Stimulated activated CD4-positive, alpha-beta T cell treated with anti-CD3 and anti-CD28 coated beads, Interleukin-12 subunit alpha, Interleukin-12 subunit beta, amount 100 ng/mL, for 24 hours (primary cell): Measurements from ENCODE around the gene SLC25A53.
"Not testable (repeated sequence)": the region's sequence is repeated elsewhere in the genome, so short reads cannot be mapped to it uniquely, and the experiment has no call there.

Source experiments
- DNase-seq, 2 experiments: peaks; one replicate each; pipeline ENCODE4 v3.0.0-alpha.2; 2020; ENCODE audit warnings: low read depth in 2 of 2

Gene SLC25A53

DNA sequence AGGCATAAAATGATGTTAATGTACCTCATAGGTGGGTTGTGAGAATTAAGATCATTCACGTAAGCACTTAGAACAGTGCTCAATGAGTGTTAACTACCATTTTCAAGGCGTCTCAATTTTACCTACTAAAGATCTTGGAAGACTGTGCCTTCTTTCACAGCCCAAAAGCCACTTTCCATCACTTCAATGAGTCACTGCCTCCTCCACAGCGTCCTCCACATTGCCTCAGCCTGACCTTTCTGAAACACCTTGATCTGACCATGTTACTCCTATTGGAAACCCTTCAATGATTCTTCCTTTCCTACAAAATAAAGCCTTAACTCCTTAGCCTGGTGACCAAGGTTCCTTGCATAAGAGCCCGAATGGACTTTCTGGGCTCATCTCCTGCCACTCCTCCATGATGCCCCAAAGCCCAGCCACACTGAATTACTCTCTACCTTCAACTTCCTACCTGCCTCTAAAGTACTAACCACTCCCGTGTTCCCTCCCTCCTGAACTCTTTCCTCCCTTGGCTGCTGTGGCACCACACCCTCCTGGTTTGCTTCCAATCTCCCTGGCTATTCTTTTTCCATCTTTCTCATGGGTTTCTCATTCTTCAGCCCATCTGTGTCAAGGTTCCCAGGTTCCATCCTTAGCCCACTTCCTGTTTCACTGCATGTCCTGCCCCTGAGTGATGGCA, 22.1 kb downstream of the SLC25A53 start:
- DNase-seq, result no peak

DNA sequence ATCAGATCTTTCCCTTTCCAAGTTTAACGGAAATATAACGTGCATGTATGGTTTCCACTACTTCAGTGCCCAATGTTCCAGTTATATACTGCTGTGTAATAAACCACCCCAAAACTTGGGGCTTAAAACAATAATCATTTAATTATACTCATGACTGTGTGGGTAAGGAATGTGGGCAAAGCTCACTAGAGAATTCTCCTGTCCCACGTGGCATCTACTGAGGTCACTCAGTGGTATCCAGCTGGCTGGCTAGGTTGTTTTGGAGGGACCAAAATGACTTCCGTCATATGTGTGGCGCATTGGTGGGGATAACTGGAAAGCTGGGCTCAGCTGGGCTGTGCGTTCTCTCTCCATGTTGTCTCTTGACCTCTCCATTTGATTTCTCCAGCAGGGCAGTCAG, 26.0 kb downstream of the SLC25A53 start:
- no peak for DNase-seq

DNA sequence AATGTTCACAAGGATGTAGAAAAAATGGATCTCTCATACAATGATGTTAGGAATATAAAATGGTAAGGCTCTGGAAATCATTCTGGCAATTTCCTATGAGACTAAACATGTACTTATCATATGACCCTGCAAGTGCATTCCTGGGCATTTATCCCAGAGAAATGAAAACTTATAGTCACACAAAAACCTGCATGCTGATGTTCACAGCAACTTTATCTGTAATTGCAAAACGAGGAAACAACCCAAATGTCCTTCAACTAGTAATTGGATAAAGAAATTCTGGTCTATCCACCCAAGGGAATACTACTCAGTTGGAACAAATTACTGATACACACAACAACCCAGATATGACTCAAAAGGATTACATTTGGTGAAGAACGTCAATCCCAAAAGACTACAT, 30.0 kb downstream of the SLC25A53 start:
- DNase-seq, result no peak

DNA sequence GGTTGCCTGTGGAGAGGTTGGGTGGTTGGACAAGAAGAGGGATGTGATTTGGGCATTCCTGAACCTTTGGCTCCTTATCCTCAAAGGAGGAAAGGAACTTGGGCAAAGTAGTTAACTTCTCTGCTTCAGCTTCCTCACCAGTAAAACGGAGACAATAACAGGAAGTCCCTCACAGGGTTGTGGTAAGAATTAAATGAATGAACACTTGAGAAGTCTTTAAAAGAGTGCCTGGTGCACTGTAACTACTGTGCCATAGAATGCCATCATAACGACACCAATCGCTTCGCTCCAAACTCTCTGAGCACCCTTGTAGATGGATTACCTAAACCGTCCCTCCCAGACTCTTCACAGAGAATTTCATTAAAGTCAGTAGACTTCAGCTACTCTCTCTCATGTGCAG, 34.0 kb downstream of the SLC25A53 start:
- DNase-seq, result no peak

DNA sequence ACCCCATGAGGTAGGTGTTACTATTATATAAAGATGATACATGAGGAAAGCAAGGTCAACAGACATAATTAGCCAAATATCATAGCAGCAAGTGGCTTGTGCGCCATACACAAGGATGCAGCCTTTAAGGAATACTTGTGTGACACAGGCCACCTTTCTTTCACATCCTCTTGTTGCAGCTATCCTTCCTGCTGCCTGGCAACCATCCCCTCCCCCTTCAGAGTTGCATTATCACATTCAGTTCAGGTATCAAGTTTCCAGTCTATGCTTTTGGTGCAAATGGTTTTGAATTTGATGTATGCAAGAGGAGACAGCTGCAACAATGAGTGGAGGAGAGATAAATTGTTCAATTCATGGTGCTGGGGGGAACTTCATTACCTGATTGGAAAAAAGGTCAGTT, 38.0 kb downstream of the SLC25A53 start:
- no peak for DNase-seq

DNA sequence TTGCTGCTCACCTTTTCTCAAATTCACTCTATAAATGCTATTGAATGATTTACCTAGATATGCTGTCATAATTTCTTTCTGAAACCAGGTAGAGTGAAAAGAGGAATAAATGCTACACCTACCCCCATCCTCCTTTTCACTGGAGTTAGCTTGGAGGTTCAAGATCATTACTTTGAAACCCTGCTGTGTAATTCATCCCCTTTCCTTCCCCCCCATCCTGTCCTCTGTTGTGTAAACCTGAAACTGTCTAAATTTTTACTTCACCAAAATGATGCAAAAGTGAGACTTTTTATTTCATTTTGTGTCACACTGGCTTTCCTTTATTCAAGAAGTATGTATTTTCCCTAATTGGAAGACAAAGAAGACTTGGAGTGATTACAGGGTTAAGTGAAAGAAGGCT, 39.0 kb downstream of the SLC25A53 start:
- DNase-seq, result no peak

DNA sequence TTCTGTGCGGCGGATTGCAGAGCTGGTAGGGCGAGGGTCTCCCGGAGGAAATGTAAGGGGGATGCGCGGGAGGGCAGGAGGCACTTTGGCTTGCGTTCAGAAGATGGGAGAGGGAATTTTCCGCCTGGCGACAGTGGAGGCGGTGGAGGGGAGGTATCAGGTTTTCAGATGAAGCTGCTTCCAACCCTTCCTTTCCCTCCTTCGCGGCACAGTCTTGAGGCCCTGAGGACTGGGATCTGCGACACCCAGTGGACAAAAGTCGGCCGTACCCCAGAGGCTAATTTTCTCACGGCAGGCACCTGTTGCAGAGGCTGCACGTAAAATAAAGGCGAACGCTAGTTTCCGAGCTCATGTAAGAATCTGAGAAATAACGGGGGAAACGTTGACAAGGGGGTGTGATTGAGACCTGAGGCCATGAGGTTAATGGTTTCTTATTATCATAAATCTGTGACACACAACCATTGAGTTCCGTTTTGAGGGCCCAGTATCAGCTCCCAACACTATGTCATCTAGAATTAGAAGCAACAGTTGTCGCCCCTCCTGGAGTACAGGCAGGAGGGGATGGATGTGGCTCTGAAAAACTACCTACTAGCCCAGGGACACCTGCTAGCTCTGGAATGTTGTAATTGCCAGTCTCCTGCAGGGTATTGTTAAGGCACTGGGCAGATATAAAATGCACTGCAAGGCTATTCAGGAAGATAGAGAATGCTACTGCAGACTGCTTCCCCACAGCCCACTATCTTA, 43.4 kb downstream of the SLC25A53 start:
- peak; percentile 9 to 33 for DNase-seq

DNA sequence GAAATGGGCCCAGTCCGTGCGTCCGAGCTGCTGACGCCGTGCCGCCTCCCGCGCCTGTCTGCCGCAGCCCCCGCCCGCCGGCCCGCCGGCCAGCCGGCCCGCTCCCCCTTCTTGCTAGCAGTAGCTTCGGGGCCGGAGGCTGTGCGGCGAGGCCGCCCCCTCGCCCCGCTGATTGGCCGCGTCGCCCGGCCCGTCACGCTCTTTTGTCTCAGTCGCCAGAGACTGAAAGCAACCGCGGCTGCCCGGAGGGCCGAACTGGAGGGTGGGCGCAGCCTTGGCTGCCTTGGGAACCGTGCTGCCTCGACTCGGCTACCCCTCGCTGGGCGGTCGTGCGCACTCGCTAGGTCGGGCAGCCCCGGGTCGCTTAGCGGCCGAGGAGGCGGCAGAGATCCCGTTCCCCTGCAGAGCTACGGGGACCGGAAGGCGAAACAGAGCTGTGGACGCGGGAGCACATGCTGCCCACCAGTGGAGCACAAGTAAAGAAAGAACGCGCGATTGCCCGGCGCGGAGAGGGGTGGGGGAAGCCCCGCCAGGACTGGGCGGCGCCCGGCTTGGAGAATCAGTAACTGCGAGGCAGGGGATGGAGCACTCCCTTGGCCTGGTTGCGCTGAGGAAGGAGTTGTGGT, 44.4 kb downstream of the SLC25A53 start, which contains the start of gene ZCCHC18:
TSS of gene ZCCHC18 (plus strand) at position 198 of the 626 bp plus-strand sequence. CDS start 1,589 bp downstream, outside the sequence.
- peak in 1 of 2 experiments; percentile 28 for DNase-seq

DNA sequence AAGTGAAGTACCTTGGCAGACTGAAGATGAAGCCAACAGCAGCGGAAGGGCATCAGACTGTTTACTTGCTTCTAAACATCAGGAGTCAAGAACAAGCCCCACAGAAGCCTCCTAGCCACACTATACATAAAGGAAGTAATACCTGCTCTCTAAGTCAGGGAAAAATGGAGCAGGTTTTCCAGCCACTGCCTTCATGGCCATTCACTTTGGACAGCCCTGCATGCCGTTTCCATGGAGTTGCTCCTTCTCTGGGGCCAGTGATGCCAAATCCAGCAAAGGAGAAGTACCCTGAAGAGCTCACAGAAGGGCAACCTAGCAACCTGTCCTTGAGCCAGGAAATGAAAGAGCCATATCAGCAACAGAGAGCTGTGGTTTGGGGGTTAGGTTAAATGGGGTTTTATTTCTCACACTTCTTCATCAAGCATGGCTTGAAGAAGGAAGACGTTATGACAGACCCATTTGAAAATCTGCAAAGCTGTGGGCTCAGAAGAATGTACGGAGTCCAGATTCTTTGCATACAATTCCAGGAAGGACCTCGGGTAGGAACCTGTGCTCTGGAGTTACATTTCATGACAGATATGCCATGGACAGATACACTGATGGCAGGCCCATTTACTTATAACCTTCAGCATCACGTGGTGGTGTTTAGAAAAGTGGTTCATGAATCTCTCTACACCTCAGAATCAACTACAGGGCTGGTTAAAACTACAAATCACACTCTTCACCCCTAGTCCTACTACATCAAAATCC, 46.1 kb downstream of the SLC25A53 start:
- DNase-seq, result not testable (repeated sequence)

DNA sequence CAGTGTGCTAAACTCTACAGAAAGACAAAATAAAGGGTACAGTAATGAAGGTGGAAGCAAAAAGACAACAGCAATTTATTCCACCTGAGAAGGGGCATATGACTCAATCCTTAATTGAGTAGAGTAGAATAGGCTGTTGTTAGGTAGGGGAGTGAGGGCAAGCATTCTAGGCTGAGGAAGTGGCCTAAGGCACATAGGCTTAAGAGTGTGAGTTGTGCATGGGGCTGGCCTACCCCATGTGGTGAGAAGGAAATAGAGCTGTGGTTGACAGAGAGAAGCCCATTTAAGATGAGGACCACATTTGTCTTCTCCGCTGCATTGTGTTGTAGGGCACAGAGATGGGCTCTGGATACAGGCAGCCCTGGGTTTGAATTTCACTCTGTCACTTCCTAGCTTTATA, 47.9 kb downstream of the SLC25A53 start:
- DNase-seq, result no peak

DNA sequence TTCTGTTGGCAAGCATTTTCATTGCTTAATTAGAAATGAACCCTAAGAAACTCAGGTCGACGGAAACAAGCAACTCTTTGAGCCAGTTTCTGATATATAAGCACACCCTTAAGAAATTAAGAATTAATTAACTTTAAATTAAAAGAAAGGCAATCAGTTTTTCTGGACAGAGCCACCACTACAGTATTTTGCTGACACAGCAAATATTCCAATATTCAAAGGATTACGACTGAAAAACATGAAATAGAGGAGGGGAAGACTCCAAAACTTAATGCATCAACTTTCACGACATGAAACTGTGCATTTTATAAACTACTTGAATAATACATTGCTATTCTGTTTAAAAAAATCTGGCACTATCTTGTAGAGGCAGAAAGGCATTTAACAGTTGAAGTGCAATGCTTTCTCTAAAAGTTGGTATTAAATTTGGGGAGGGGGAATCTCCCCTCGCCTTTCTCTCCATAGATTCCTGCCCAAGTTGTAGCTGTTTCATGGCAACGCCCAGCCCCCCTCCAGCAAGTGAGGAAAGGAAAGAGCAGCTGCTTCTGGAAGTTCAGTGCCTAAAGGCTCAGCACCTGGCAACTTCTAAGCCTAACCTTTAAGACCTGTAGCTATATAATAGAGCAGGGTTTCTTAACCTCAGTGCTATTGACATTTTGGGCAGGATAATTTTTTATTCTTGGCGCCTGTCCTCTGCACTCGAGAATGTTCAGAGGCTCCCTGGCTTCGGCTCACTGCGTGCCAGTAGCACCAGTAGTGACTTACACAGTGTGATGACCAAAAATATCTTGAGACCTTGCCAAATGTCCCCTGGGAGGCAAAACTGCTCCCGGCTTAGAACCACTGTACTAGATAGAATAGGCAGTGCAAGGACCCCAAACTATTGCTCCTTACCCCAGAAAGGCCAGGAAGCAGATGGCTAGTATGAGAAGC, 51.2 kb downstream of the SLC25A53 start:
- no peak for DNase-seq

DNA sequence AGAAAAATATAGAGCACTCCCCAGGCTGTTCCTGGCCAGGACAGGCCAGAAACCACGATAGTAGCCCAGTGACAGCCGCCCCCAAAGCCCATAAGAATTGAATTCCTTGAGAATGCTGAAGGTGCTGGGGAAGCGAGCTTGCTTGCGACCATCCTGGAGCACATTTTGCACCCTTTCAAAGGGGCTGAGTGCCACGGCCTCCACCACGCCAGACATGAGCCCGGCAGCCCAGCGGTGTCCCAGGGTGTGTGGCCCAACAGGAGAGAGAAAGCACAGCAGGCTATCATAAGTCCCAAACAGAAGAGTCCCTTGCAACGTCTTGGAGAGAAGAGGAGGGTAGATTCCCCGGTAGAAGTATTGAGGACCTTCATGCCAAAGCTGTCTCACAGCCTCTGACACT, 52.1 kb downstream of the SLC25A53 start:
- no peak for DNase-seq

DNA sequence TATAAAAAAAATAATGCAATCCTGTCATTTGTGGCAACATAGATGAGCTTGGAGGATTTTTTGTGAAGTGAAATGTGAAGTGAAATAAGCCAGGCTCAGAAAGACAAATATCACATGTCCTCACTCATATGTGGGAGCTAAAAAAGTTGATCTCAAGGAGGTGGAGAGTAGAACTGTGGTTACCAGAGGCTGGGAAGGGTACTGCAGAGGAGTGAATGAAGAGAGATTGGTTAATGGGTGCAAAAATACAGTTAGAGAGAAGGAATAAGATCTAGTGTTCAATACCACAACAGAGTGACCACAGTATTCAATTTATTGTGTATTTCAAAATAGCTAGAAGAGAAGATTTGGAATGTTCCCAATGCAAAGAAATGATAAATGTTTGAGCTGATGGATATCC, 57.9 kb downstream of the SLC25A53 start:
- DNase-seq, result no peak

DNA sequence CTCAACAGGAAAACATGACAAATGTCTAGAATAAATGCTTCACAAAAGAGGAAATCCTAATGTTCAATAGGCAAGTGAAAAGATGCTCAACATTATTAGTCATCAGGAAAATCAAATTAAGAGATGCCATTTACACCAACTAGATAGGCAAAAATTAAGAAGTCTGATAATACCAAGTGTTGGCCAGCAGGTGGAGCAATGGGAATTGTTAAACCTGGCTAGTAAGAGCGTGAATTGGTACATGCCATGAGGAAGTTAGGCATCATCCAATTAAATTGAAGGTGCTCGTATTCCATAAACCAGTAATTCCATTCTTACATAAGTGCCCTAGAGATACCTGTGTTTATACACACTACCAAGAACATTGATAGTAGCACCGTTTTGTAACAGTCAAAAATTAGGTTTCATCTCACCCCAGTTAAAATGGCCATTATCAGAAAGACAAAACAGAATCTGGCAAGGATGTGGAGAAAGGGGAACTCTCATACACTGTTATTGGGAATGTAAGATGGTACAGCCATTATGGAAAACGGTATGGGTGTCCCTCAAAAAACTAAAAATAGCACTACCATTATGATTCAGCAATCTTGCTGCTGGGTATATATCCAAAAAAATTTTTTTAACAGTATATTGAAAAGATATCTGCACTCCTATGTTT, 58.5 kb downstream of the SLC25A53 start:
- DNase-seq, result peak in 1 of 2 experiments; percentile 14

DNA sequence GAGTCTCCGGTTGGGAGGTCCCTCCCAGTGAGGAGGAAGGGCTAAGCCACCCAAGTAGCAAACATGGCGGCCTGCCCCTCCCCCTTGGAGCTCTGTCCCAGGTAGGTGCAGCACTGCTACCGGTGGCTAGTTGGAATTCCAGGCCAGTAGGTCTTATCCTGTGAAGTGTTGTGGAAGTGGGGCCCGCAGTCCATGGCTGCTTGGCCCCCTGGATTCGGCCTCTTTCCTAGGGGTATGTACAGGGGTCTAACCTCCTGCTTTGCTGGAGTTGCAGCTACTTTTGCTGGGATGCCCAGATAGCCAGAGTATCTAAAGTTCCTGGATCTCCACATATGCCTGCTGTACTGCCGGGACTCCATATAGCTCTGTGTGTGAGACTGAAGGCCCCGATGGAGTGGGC, 70.9 kb downstream of the SLC25A53 start:
- no peak for DNase-seq

DNA sequence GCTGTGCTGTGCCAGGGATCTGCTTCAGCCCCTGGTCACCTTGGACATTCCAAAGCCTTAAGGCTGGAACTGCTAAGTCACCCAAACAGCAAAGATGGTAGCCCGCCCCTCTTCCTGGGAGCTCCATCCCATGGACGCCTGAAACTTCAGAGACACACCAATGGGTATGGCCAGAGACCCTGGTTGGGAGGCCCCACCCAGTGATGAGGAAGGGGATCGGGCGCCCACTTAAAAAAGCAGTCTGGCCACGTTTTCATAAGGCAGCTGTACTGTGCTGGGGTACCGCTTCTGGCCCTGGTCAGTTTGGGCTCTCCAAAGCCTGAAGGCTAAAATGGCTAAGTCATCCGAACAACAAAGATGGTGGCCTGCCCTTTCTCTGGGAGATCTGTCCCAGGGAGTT, 71.3 kb downstream of the SLC25A53 start:
- no peak for DNase-seq

DNA sequence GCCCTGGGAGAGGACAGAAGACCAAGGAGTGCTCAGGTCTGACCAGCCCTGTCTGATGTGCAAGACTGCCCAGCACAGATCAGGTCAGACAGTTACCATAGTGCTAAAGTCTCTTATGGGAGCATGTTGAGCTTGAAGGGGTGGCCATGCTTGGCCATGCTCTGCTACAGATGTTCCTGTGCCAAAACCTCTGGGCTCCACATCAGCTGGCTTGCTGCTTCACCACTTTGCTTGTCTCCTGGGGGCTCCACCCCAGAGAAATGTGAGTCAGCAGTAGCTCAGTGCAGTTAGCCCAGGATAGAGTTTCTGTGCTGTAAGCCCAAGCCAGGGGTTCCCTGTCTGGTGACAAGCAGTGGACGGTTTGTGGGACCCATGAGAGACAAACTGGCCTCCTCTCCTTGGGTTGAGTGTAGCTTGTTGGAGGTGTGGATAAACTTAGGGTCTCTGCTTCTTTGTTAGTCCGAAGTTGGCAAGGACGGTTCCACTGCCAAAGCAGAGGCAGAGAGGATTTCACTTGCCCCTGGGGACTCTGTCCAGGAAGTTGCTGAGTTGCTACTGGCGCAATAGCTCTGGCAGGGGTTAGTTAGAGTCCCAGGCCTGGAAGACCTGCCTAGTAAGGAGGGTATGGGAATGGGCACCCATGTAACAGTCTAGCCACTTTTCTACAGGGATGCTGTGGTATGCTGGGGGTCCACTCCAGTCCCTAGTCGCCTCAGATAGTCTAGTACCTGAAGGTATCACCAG, 72.1 kb downstream of the SLC25A53 start:
- no peak for DNase-seq

DNA sequence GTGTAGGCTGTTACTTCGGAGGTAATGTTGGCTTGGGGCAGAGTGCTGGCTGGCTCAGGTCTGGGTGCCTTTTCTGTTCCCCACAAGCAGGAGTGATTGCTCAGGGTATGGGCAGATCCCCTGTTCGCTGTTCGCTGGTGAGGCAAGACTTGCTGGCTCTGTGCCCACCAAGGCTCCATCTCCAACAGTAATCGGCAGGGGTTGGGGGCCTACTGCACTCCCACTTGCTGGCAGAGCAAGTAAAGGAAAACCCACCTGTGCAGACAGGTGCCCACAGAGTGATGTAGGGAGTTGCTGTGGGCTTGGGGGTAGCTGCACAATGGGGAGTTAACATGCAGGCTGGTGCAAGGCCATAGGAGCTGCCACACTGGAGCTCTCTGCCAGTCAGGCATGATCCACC, 72.7 kb downstream of the SLC25A53 start:
- DNase-seq, result no peak

DNA sequence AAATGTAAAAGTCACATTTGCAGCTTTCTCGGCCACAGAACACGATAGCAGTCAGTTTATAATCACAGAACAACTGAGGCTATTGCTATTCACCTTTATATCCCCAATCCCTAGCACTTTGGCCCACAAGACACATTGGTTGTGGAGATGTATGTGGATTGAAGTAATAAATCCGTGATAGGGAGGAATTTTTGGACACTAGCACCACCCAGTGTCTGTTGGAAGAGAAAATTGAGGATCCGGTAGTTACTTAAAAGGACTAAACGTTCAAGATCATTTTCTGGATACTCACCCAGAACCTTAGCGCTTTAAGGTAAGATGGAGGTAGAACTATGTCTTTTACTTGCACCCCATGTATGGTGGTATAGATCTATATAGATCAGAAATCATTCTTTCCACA, 79.0 kb downstream of the SLC25A53 start:
- not testable (repeated sequence) for DNase-seq
